ENCODE measurements around the gene MRPL53.
"Not testable (repeated sequence)": the region's sequence is repeated elsewhere in the genome, so short reads cannot be mapped to it uniquely, and the experiment has no call there.

MRPL53 gene

GRCh38 chr2:74450570-74451190 lies 21.8 kb downstream of the MRPL53 start:
- peaks cover 30% of the 10 kb centered on the region for H3K27me3 ChIP-seq
- no peaks in the 10 kb centered on the region for H3K9me3 ChIP-seq
- no peak for TF ChIP-seq CTCF (IDR thresholded peaks at IDR 0.05)
- no peak overlapping the region for H3K27ac ChIP-seq
- peaks cover 13 to 14% of the 10 kb centered on the region in 2 experiments for H3K4me1 ChIP-seq (ENCODE audit: control insufficient read depth in 1 of 2, insufficient read depth in 1 of 2, low read depth in 1 of 2, low read length in 1 of 2)
- H3K36me3 ChIP-seq, result no peaks in the 10 kb centered on the region
- H3K4me3 ChIP-seq (ENCODE audit: low read depth in 1 of 2, low read length in 1 of 2), result no peak overlapping the region

- no peak for TF ChIP-seq CTCF (IDR thresholded peaks at IDR 0.05)
- no peaks in the 10 kb centered on the region for H3K9me3 ChIP-seq
- peaks cover 49% of the 10 kb centered on the region for H3K27me3 ChIP-seq
- H3K4me3 ChIP-seq (ENCODE audit: low read depth in 1 of 2, low read length in 1 of 2), result no peak overlapping the region
- no peaks in the 10 kb centered on the region for H3K36me3 ChIP-seq
- H3K27ac ChIP-seq, result no peak overlapping the region
- H3K4me1 ChIP-seq (ENCODE audit: control insufficient read depth in 1 of 2, insufficient read depth in 1 of 2, low read depth in 1 of 2, low read length in 1 of 2), result no peaks in the 10 kb centered on the region
Observed at GRCh38 chr2:74448771-74449170, 23.7 kb downstream of the MRPL53 start.

- Histone ChIP-seq H3K4me1 (ENCODE audit: control insufficient read depth in 1 of 2, insufficient read depth in 1 of 2, low read depth in 1 of 2, low read length in 1 of 2) (no peaks in the 10 kb centered on the region), H3K27me3 (peaks cover 63% of the 10 kb centered on the region), H3K4me3 (ENCODE audit: low read depth in 1 of 2, low read length in 1 of 2) (no peak overlapping the region), H3K36me3 (no peaks in the 10 kb centered on the region), H3K27ac (no peak overlapping the region), H3K9me3 (no peaks in the 10 kb centered on the region)
- TF ChIP-seq CTCF (IDR thresholded peaks at IDR 0.05), result no peak
Observed at GRCh38 chr2:74447230-74447999, 25.1 kb downstream of the MRPL53 start.

- H3K4me1 ChIP-seq (ENCODE audit: control insufficient read depth in 1 of 2, insufficient read depth in 1 of 2, low read depth in 1 of 2, low read length in 1 of 2), result peaks cover 14 to 19% of the 10 kb centered on the region in 2 experiments
- H3K27me3 ChIP-seq, result peaks cover 84% of the 10 kb centered on the region
- no peak overlapping the region for H3K4me3 ChIP-seq (ENCODE audit: low read depth in 1 of 2, low read length in 1 of 2)
- no peaks in the 10 kb centered on the region for H3K9me3 ChIP-seq
- no peaks in the 10 kb centered on the region for H3K36me3 ChIP-seq
- TF ChIP-seq CTCF (IDR thresholded peaks at IDR 0.05), result no peak
- H3K27ac ChIP-seq, result no peak overlapping the region
Observed at GRCh38 chr2:74444498-74445318, 27.8 kb downstream of the MRPL53 start.

GRCh38 chr2:74442483-74443297 lies 29.8 kb downstream of the MRPL53 start:
- not testable (repeated sequence) for H3K4me3 ChIP-seq (ENCODE audit: low read depth in 1 of 2, low read length in 1 of 2); H3K27ac ChIP-seq; H3K9me3 ChIP-seq; H3K36me3 ChIP-seq
- Histone ChIP-seq H3K4me1 (ENCODE audit: control insufficient read depth in 1 of 2, insufficient read depth in 1 of 2, low read depth in 1 of 2, low read length in 1 of 2) (peaks cover 14 to 19% of the 10 kb centered on the region in 2 experiments), H3K27me3 (peaks cover 100% of the 10 kb centered on the region)

Data from neutrophil (primary cell).